Esophagus muscularis mucosa (tissue), 3 donors: Measurements from ENCODE around the gene GPR4.

Experiments used
- POLR2AphosphoS5 ChIP-seq, 2 donors: sonication (generic); formaldehyde crosslinking; IDR thresholded peaks; one replicate each; pipeline ENCODE4 v1.6.1; 2017; ENCODE audit warnings: antibody characterized with exemption in 2 of 2
- TF ChIP-seq, protein P1 (sequence below), 3 experiments: fragments of 200-600 bp in 2 of 3; fragments of 450-650 bp in 1 of 3; sonication (generic) in 2 of 3; IDR thresholded peaks; one replicate each; pipeline ENCODE4 v1.5.1; 2017 to 2019; ENCODE audit warnings: antibody characterized with exemption in 3 of 3, mild to moderate bottlenecking in 2 of 3, moderate library complexity in 1 of 3

DNA sequence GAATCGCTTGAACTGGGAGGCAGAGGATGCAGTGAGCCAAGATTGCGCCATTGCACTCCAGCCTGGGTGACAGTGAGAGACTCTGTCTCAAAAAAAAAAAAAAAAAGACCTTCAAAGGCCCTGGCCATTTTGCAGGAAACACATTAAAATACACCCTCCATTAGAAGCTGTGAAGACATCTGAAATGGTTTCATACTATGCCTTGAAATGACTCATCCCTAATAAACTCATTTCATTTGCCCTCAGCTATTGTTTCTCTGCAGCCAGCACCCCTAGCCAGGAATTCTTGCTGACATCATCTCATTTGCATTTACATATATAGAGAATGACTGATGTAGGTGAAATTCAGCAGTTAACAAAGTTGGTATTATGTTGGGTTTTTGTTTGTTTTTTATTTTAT is 28.5 kb upstream of the GPR4 start:
- TF ChIP-seq, protein P1, sequence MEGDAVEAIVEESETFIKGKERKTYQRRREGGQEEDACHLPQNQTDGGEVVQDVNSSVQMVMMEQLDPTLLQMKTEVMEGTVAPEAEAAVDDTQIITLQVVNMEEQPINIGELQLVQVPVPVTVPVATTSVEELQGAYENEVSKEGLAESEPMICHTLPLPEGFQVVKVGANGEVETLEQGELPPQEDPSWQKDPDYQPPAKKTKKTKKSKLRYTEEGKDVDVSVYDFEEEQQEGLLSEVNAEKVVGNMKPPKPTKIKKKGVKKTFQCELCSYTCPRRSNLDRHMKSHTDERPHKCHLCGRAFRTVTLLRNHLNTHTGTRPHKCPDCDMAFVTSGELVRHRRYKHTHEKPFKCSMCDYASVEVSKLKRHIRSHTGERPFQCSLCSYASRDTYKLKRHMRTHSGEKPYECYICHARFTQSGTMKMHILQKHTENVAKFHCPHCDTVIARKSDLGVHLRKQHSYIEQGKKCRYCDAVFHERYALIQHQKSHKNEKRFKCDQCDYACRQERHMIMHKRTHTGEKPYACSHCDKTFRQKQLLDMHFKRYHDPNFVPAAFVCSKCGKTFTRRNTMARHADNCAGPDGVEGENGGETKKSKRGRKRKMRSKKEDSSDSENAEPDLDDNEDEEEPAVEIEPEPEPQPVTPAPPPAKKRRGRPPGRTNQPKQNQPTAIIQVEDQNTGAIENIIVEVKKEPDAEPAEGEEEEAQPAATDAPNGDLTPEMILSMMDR (IDR thresholded peaks at IDR 0.05) = no peak
- no peak for TF ChIP-seq POLR2AphosphoS5 (IDR thresholded peaks at IDR 0.05)
